Lower lobe of right lung (tissue), 2 donors: ENCODE data around the gene DNM3. TPM values are rescaled to one million over a fixed set of nuclear protein-coding genes. Genes with fewer than 3 reads are reported as not detected.
A peak's percentile ranks its signal among the peaks of the same experiment; 100 is the strongest.

Experiments used
- ATAC-seq, 2 donors: fragments of 200-7000 bp; cut with Tn5 transposase; one replicate each; pipeline ENCODE4 v1.9.1; 2020 to 2022; ENCODE audit warnings: mild to moderate bottlenecking in 2 of 2, moderate library complexity in 2 of 2
- DNase-seq: peaks from one replicate; pipeline ENCODE4 v3.0.0-alpha.2; 2020
- H3K27ac ChIP-seq: fragments of 200-600 bp; one replicate; pipeline ENCODE4 v1.8.0; 2022
- H3K27me3 ChIP-seq: fragments of 200-600 bp; one replicate; pipeline ENCODE4 v1.8.0; 2022; ENCODE audit warnings: low read depth
- H3K36me3 ChIP-seq: fragments of 200-600 bp; one replicate; pipeline ENCODE4 v1.8.0; 2022; ENCODE audit warnings: mild to moderate bottlenecking
- H3K4me1 ChIP-seq: fragments of 200-600 bp; one replicate; pipeline ENCODE4 v1.8.0; 2022
- H3K4me3 ChIP-seq: fragments of 200-600 bp; one replicate; pipeline ENCODE4 v1.8.0; 2022; ENCODE audit warnings: mild to moderate bottlenecking
- H3K9me3 ChIP-seq: fragments of 200-600 bp; one replicate; pipeline ENCODE4 v1.8.0; 2022
- intact Hi-C: fragments of 100-400 bp; cut with DNase I; formaldehyde crosslinking; loops from one replicate; pipeline ENCODE4 v1.11.0; 2022
- total RNA-seq: library from RNA; stranded (reverse); fragmentation: NEBNext Ultra II Directional; extraction: Animal tissue kit (Norgen Biotek cat#: 25700); gene quantifications from one replicate; pipeline ENCODE4 v1.2.1, GENCODE V29; 2021
- TF ChIP-seq, protein P1 (sequence below): fragments of 200-600 bp; IDR thresholded peaks from one replicate; pipeline ENCODE4 v1.8.0; 2022; ENCODE audit warnings: antibody characterized with exemption, mild to moderate bottlenecking
- donor health status: DM: no; HTN: yes; CAD: no; lungs with severe emphysema.

The DNM3 gene
- total RNA-seq, 1 donor from 2014 or later, result 12.4 TPM

DNA sequence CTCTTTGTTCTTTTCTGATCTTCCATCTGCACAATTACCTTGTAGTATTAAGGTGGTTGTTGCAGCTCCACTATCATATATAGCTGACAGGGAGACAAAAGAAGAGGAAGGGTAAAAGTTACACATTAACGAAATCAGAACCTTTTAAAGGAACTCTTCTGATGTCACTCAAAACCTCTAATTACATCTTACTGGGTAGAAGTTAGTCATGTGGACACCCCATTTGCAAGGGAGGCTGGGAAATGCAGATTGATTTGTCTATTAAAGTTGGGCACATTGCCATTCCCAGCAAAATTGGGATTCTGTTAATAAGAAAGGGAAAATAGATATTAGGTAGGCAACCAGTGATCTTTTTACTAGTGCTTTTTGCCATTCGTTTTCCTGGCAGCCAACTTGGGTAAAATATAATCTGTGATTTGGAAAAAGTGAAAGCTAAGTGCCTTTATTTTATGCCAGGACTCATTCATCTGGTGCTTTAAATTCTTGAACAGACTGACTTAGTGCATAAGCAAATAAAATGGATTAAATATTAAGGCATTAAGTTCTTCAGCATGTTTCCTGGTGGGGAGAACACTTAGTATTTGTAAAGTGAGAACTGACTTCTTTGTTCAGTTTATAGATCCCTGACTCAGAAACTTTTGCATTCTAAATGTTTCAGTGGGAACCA, 71.3 kb downstream of the DNM3 start:
- peaks cover 22% of the 10 kb centered on the region for H3K4me1 ChIP-seq
- H3K36me3 ChIP-seq, result no peaks in the 10 kb centered on the region
- peak overlapping the region; percentile 7 for H3K27ac ChIP-seq
- peak overlapping the region; percentile 2 for H3K4me3 ChIP-seq
- DNase-seq (no peak), ATAC-seq (peak in 1 of 2 donors; percentile 79)
- TF ChIP-seq, protein P1, sequence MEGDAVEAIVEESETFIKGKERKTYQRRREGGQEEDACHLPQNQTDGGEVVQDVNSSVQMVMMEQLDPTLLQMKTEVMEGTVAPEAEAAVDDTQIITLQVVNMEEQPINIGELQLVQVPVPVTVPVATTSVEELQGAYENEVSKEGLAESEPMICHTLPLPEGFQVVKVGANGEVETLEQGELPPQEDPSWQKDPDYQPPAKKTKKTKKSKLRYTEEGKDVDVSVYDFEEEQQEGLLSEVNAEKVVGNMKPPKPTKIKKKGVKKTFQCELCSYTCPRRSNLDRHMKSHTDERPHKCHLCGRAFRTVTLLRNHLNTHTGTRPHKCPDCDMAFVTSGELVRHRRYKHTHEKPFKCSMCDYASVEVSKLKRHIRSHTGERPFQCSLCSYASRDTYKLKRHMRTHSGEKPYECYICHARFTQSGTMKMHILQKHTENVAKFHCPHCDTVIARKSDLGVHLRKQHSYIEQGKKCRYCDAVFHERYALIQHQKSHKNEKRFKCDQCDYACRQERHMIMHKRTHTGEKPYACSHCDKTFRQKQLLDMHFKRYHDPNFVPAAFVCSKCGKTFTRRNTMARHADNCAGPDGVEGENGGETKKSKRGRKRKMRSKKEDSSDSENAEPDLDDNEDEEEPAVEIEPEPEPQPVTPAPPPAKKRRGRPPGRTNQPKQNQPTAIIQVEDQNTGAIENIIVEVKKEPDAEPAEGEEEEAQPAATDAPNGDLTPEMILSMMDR, result no peak
- no peaks in the 10 kb centered on the region for H3K27me3 ChIP-seq
- no peaks in the 10 kb centered on the region for H3K9me3 ChIP-seq
- intact Hi-C loops, result no loop called here

DNA sequence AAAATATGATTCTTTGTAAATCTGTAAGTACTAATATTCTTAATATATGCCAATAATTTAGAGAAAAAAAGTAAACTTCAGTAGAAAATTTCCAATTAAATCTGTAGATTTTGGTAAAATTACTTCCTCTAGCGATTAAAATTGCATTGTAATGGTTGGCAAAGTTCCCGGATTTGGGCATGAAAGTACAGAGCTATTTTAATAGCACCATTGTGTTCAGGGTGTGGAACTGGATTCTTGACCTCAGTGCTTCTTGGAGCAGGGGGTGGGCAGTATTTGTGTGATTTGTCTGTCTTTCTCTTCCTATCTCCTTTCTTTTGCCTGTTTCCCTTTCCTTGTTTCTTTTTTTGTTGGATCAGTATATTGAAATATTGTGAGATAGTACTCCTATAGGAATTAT, 72.1 kb downstream of the DNM3 start:
- ATAC-seq (peak; percentile 56 to 80), DNase-seq (no peak)
- H3K27ac ChIP-seq, result peak overlapping the region; percentile 7
- H3K36me3 ChIP-seq, result no peaks in the 10 kb centered on the region
- TF ChIP-seq, protein P1, result no peak
- H3K27me3 ChIP-seq, result no peaks in the 10 kb centered on the region
- intact Hi-C loops, result no loop called here
- H3K4me1 ChIP-seq, result peaks cover 22% of the 10 kb centered on the region
- peak overlapping the region; percentile 7 for H3K4me3 ChIP-seq
- no peaks in the 10 kb centered on the region for H3K9me3 ChIP-seq

DNA sequence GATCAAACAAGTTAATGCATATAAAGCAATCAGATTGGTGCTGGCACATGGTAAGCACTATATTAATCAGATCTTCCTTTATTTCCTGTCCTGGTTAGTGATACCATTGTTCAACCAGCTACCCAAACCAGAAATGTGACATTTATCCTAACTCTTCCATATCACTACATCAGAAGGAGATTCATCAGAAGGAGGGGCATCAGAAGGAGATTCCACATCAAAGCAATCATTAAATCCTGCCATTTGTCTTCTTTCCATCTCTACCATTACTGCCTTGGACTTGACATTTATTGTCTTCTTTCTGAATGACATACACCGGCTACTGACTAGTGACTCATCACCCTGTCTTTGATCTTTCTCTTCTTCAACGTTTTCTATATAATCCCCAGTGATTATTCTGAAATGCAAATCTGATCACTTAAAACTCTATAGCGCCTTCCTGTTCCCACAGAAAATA, 75.0 kb downstream of the DNM3 start:
- ATAC-seq (no peak), DNase-seq (no peak)
- no peaks in the 10 kb centered on the region for H3K9me3 ChIP-seq
- intact Hi-C loops, result no loop called here
- H3K27me3 ChIP-seq, result no peaks in the 10 kb centered on the region
- no peak overlapping the region for H3K27ac ChIP-seq
- H3K4me1 ChIP-seq, result peaks cover 22% of the 10 kb centered on the region
- H3K36me3 ChIP-seq, result no peaks in the 10 kb centered on the region
- H3K4me3 ChIP-seq, result no peak overlapping the region
- TF ChIP-seq, protein P1, result no peak

DNA sequence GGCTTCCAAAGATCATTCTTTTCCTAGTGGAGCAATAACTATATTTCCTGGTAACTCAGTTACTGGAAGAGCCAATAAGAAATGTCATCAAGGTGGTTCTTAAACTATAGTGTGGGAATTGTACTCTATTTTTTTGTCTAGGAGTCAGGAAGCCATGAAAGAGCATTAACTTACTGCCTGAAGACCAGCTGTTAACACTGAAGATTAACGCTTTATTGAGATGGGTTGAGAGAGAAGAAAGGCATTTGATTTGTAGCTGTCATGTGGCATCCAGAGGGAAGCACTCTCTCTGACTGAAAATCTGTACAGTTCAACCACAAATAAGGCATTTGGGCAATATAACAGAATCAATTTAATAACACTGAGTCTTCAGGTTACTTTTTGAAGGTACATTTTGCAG, 76.0 kb downstream of the DNM3 start:
- Histone ChIP-seq H3K9me3 (no peaks in the 10 kb centered on the region), H3K27me3 (no peaks in the 10 kb centered on the region), H3K27ac (no peak overlapping the region), H3K4me3 (no peak overlapping the region), H3K36me3 (no peaks in the 10 kb centered on the region), H3K4me1 (peaks cover 18% of the 10 kb centered on the region)
- intact Hi-C loops, result no loop called here
- ATAC-seq (no peak), DNase-seq (no peak)
- TF ChIP-seq, protein P1, result no peak

DNA sequence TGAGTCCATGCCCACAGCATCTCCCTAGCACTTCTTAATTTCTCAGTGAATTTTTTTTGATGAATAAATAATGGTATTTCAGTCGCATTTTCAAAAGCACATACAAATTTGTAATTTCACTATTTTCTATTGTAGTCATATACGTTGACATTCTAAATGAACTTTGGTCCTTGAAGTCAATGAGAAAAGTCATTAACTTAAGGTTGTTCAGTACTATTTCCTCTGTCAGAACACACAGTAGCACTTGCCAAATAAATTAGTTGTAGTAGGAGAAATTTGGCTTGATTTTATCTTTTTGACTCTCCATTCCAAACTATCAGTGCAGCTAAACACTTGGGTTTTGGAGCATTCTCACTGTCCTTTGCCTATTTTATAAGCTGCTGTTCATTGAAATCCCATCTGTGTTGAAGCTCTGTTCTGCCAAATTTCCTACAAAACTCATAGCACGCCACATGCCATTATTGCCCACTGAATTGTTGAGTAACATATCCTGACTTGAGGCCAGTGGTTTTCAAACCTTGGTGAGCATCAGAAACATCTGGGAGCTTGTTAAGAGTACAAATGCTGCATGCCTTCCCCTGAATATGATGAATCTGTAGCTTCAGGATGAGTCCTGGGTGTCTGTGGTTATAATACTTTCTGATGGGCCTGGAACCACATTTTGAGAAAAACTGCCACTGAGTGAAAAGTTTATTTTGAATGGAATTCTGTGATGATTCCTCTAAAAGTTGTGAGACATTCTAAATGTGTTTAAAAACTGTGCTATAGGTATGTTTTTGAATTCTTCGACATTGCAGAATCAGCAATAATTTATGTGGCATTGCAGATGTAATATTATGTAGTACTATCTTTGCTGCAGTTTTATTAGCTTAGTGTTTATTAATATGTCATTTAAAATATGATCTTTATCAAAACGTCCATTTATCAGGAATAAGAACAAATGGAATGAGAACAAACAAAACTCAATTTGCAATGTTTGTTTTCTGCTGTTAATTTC, 78.9 kb downstream of the DNM3 start:
- TF ChIP-seq, protein P1, result no peak
- H3K9me3 ChIP-seq, result no peaks in the 10 kb centered on the region
- no peaks in the 10 kb centered on the region for H3K4me1 ChIP-seq
- DNase-seq (no peak), ATAC-seq (no peak)
- intact Hi-C loops, result no loop called here
- H3K36me3 ChIP-seq, result no peaks in the 10 kb centered on the region
- no peak overlapping the region for H3K27ac ChIP-seq
- no peaks in the 10 kb centered on the region for H3K27me3 ChIP-seq
- no peak overlapping the region for H3K4me3 ChIP-seq
